Gastroesophageal sphincter (tissue), 3 donors: ENCODE measurements around the gene HAO1.

ENCODE experiments used
- CTCF ChIP-seq, 4 experiments: fragments of 200-600 bp in 2 of 4; fragments of 450-650 bp in 2 of 4; sonication (generic) in 1 of 4; IDR thresholded peaks; one replicate each; pipeline ENCODE4 v1.5.1; 2017 to 2019; ENCODE audit warnings: antibody characterized with exemption in 4 of 4, mild to moderate bottlenecking in 2 of 4, moderate library complexity in 2 of 4
- POLR2A ChIP-seq, 2 donors: fragments of 450-650 bp; IDR thresholded peaks; one replicate each; pipeline ENCODE4 v1.6.1; 2017; ENCODE audit warnings: antibody characterized with exemption in 2 of 2, mild to moderate bottlenecking in 2 of 2, moderate library complexity in 1 of 2

GRCh38 chr20:7985916-7986315 lies 45.7 kb upstream of the HAO1 start:
- no peak for TF ChIP-seq CTCF (IDR thresholded peaks at IDR 0.05)
- TF ChIP-seq POLR2A (IDR thresholded peaks at IDR 0.05), result no peak
